ENCODE measurements around the gene BRI3.

- TF ChIP-seq CHD4 (IDR thresholded peaks at IDR 0.05) (no peak), ZNF24 (IDR thresholded peaks at IDR 0.05) (no peak), HCFC1 (IDR thresholded peaks at IDR 0.05; ENCODE audit: low read length) (no peak), CTCF (IDR thresholded peaks at IDR 0.05 in 2 of 3, conservative IDR thresholded peaks at IDR 0.05 in 1 of 3; ENCODE audit: control insufficient read depth in 2 of 3, extremely low read depth in 1 of 3, insufficient read depth in 1 of 3, low read depth in 3 of 3, low read length in 3 of 3) (no peak), ZBTB33 (IDR thresholded peaks at IDR 0.05) (no peak), SIN3A (IDR thresholded peaks at IDR 0.05; ENCODE audit: low read depth, low read length) (no peak), BCL11A (IDR thresholded peaks at IDR 0.05; ENCODE audit: low read depth, low read length) (no peak), CREB1 (IDR thresholded peaks at IDR 0.05; ENCODE audit: low read depth) (no peak), SMARCA5 (IDR thresholded peaks at IDR 0.05) (no peak), USF2 (IDR thresholded peaks at IDR 0.05; ENCODE audit: borderline replicate concordance, low read depth, low read length) (no peak), POLR2A (IDR thresholded peaks at IDR 0.05; ENCODE audit: low read depth, low read length) (no peak), ETV6 (conservative IDR thresholded peaks at IDR 0.05 in 1 of 2, IDR thresholded peaks at IDR 0.05 in 1 of 2; ENCODE audit: borderline replicate concordance in 1 of 2, low read depth in 1 of 2) (no peak), RCOR1 (conservative IDR thresholded peaks at IDR 0.05; ENCODE audit: low read depth, low read length) (no peak)
- TF ChIP-seq, protein P1, sequence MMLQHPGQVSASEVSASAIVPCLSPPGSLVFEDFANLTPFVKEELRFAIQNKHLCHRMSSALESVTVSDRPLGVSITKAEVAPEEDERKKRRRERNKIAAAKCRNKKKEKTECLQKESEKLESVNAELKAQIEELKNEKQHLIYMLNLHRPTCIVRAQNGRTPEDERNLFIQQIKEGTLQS (IDR thresholded peaks at IDR 0.05; ENCODE audit: borderline replicate concordance, extremely low read depth, low read depth, low read length), result no peak
Observed at GRCh38 chr7:98305951-98306535, 24.6 kb downstream of the BRI3 start.

Data from GM12878 (cell line).